Measurements from ENCODE around the gene ANKMY1. TPM values are rescaled to one million over a fixed set of nuclear protein-coding genes. Genes with fewer than 3 reads are reported as not detected.
A peak's percentile ranks its signal among the peaks of the same experiment; 100 is the strongest.

Gene ANKMY1
- total RNA-seq, 2 experiments from 2014 or later, result 25.7 to 26.2 TPM

DNA sequence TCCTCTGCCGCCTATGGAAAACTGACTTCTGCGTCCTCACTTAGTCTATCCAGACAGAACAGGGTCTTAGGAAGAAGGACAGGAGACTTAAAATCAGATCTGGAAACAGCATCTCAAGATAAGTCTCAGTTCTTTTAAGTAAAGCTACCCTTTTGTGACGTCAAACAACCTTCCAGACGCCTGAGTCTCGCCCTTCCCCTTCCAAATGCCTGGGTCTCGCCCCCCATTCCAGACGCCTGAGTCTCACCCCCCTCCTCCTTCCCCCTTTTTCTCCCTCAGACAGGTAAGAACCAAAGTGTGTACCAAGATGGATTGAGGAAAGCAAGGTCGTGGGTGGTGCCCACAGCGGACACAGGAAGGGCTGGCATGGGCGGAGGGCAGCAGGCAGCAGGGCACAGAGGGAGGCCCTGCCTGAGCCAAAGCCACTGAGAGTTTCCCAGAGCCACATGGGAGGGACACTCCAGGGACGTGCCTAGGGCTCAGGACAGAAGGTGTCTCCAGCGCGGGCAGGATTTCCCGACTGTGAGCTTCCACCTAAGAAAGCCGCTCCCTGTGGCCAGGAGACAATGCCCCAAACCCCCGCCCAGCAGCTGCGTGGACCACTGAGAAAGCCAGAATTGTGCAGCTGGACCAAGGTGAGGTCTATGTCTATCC, 51.3 kb downstream of the ANKMY1 start:
- Histone ChIP-seq H3K27ac (ENCODE audit: low read depth in 1 of 2, low read length in 2 of 2) (no peak overlapping the region), H3K4me1 (ENCODE audit: insufficient read depth, low read length) (no peaks in the 10 kb centered on the region), H3K36me3 (ENCODE audit: insufficient read depth, low read length) (peaks cover 12% of the 10 kb centered on the region), H3K4me3 (ENCODE audit: low read length) (no peak overlapping the region), H3K27me3 (ENCODE audit: control insufficient read depth in 1 of 2, insufficient read depth in 2 of 2, low read length in 2 of 2) (no peaks in the 10 kb centered on the region), H3K9me3 (ENCODE audit: control insufficient read depth in 1 of 2, insufficient read depth in 1 of 2, low read length in 2 of 2) (no peaks in the 10 kb centered on the region)
- intact Hi-C loops (cut with DNase I, micrococcal nuclease), result no loop called here
- Mint-ChIP-seq H3K4me1 (ENCODE audit: low read depth) (no peaks in the 10 kb centered on the region), H3K36me3 (ENCODE audit: low read depth) (peaks cover 22% of the 10 kb centered on the region), H3K9me3 (no peaks in the 10 kb centered on the region), H3K27ac (no peak overlapping the region), H3K27me3 (no peaks in the 10 kb centered on the region), H3K4me3 (no peak overlapping the region)
- POLR2A ChIA-PET, result no interaction called here
- ATAC-seq (ENCODE audit: poor library complexity) (no peak), DNase-seq (no peak)
- CTCF ChIA-PET, result no interaction called here
- TF ChIP-seq, protein P1, sequence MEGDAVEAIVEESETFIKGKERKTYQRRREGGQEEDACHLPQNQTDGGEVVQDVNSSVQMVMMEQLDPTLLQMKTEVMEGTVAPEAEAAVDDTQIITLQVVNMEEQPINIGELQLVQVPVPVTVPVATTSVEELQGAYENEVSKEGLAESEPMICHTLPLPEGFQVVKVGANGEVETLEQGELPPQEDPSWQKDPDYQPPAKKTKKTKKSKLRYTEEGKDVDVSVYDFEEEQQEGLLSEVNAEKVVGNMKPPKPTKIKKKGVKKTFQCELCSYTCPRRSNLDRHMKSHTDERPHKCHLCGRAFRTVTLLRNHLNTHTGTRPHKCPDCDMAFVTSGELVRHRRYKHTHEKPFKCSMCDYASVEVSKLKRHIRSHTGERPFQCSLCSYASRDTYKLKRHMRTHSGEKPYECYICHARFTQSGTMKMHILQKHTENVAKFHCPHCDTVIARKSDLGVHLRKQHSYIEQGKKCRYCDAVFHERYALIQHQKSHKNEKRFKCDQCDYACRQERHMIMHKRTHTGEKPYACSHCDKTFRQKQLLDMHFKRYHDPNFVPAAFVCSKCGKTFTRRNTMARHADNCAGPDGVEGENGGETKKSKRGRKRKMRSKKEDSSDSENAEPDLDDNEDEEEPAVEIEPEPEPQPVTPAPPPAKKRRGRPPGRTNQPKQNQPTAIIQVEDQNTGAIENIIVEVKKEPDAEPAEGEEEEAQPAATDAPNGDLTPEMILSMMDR (IDR thresholded peaks at IDR 0.05), result no peak

DNA sequence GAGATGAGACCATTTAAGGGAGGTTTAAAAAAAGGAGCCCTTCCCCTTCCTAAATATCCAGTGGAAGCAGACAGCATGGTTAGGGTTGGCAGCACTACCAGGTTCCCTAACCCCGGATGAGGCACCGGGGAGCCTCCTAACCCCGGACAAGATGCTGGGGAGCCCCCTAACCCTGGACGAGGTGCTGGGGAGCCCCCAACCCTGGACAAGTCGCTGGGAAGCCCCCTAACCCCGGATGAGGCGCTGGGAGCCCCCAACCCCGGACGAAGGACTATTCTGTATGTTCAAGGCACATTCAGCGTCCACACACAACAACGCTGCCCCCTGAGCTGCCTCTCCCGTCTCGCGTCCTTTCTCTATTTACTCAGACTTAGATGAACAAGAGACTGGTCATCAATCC, 51.9 kb downstream of the ANKMY1 start:
- no peak overlapping the region for H3K27ac ChIP-seq (ENCODE audit: low read depth in 1 of 2, low read length in 2 of 2)
- H3K27ac Mint-ChIP-seq, result no peak overlapping the region
- ChIA-PET CTCF (no interaction called here), POLR2A (no interaction called here)
- TF ChIP-seq, protein P1 (IDR thresholded peaks at IDR 0.05), result no peak
- H3K4me3 Mint-ChIP-seq, result no peak overlapping the region
- H3K27me3 Mint-ChIP-seq, result no peaks in the 10 kb centered on the region
- H3K4me3 ChIP-seq (ENCODE audit: low read length), result no peak overlapping the region
- intact Hi-C loops (cut with DNase I, micrococcal nuclease), result no loop called here
- H3K4me1 ChIP-seq (ENCODE audit: insufficient read depth, low read length), result no peaks in the 10 kb centered on the region
- no peaks in the 10 kb centered on the region for H3K9me3 ChIP-seq (ENCODE audit: control insufficient read depth in 1 of 2, insufficient read depth in 1 of 2, low read length in 2 of 2)
- H3K27me3 ChIP-seq (ENCODE audit: control insufficient read depth in 1 of 2, insufficient read depth in 2 of 2, low read length in 2 of 2), result no peaks in the 10 kb centered on the region
- no peaks in the 10 kb centered on the region for H3K9me3 Mint-ChIP-seq
- no peak for ATAC-seq (ENCODE audit: poor library complexity)
- H3K36me3 Mint-ChIP-seq (ENCODE audit: low read depth), result peaks cover 27% of the 10 kb centered on the region
- H3K4me1 Mint-ChIP-seq (ENCODE audit: low read depth), result no peaks in the 10 kb centered on the region
- H3K36me3 ChIP-seq (ENCODE audit: insufficient read depth, low read length), result peaks cover 6% of the 10 kb centered on the region
- peak in 2 of 14 experiments; percentile 1 to 7 for DNase-seq

DNA sequence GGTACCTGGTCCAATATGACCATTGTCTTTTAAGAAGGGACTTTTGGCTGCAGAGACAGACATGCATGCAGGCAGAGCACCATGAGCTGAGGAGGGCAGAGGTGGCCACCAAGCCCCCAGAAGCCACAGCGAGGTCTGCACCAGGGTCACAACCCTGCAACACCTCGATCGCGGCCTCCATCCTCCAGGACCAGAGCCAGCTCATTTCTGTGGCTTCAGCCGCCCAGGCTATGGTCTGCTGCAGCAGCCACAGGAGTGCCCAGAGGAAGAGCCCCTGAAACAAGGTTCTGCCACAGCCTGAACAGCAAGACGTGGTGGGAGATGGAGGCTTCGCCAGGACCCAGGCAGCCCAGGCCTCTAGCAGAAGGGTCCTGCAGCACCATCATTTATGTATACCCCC, 53.9 kb downstream of the ANKMY1 start:
- Mint-ChIP-seq H3K4me1 (ENCODE audit: low read depth) (no peaks in the 10 kb centered on the region), H3K27me3 (no peaks in the 10 kb centered on the region), H3K36me3 (ENCODE audit: low read depth) (peaks cover 31% of the 10 kb centered on the region), H3K4me3 (no peak overlapping the region), H3K9me3 (no peaks in the 10 kb centered on the region), H3K27ac (no peak overlapping the region)
- Histone ChIP-seq H3K27me3 (ENCODE audit: control insufficient read depth in 1 of 2, insufficient read depth in 2 of 2, low read length in 2 of 2) (no peaks in the 10 kb centered on the region), H3K27ac (ENCODE audit: low read depth in 1 of 2, low read length in 2 of 2) (no peak overlapping the region), H3K4me3 (ENCODE audit: low read length) (no peak overlapping the region), H3K36me3 (ENCODE audit: insufficient read depth, low read length) (peaks cover 15% of the 10 kb centered on the region), H3K4me1 (ENCODE audit: insufficient read depth, low read length) (no peaks in the 10 kb centered on the region), H3K9me3 (ENCODE audit: control insufficient read depth in 1 of 2, insufficient read depth in 1 of 2, low read length in 2 of 2) (no peaks in the 10 kb centered on the region)
- ChIA-PET POLR2A (no interaction called here), CTCF (no interaction called here)
- TF ChIP-seq, protein P1 (IDR thresholded peaks at IDR 0.05), result no peak
- DNase-seq, result peak in 2 of 14 experiments; percentile 0 to 4
- intact Hi-C loops (cut with DNase I, micrococcal nuclease), result no loop called here
- ATAC-seq (ENCODE audit: poor library complexity), result no peak
